IMR-90 (cell line): ENCODE measurements around the gene TCF4. TPM values are rescaled to one million over a fixed set of nuclear protein-coding genes. Genes with fewer than 3 reads are reported as not detected.

ENCODE experiments used
- ATAC-seq: fragments of 200-7000 bp; cut with Tn5 transposase; 2 replicates; pipeline ENCODE4 v1.9.1; 2020; ENCODE audit warnings: low read depth, mild to moderate bottlenecking, moderate library complexity
- BruUV-seq: library from RNA; stranded (reverse); fragments of 400-500 nt; replicated peaks from 2 replicates; lab custom pipeline; 2021; lab: Mats Ljungman, UMichigan
- CTCF ChIA-PET: fragments of 300-600 bp; formaldehyde crosslinking; extraction: SDS; loops from one replicate; lab custom pipeline; 2021; ENCODE audit warnings: antibody characterized with exemption; lab: Yijun Ruan, JAX
- POLR2A ChIA-PET: fragments of 300-600 bp; sonication (Branson Sonifier 250); formaldehyde crosslinking; loops from one replicate; lab custom pipeline; 2022; ENCODE audit warnings: antibody characterized with exemption; ENCODE audit not compliant: unreplicated experiment; lab: Charles Lee
- DNase-seq: peaks from one replicate; pipeline ENCODE4 v3.0.0; 2013
- H2AFZ ChIP-seq: replicated peaks from 2 replicates; pipeline ENCODE3; 2013; ENCODE audit warnings: low read length, mild to moderate bottlenecking; ENCODE audit not compliant: poor library complexity
- H2AK5ac ChIP-seq: 2 replicates; pipeline ENCODE4 v1.6.1; 2013; ENCODE audit warnings: low read depth, low read length, inconsistent platforms
- H2AK9ac ChIP-seq: replicated peaks from 2 replicates; pipeline ENCODE3; 2013; ENCODE audit warnings: mild to moderate bottlenecking, low read depth, low read length, moderate library complexity; ENCODE audit not compliant: poor library complexity
- H2BK120ac ChIP-seq: 2 replicates; pipeline ENCODE4 v1.6.1; 2013; ENCODE audit warnings: low read depth, low read length, inconsistent platforms
- H2BK15ac ChIP-seq: 3 replicates; pipeline ENCODE4 v1.6.1; 2013; ENCODE audit warnings: low read depth, low read length, inconsistent platforms
- H2BK20ac ChIP-seq: 2 replicates; pipeline ENCODE4 v1.6.1; 2013; ENCODE audit warnings: low read depth, mild to moderate bottlenecking, inconsistent platforms, low read length, moderate library complexity
- H2BK5ac ChIP-seq: 2 replicates; pipeline ENCODE4 v1.6.1; 2013; ENCODE audit warnings: mild to moderate bottlenecking, low read depth, low read length, inconsistent platforms; ENCODE audit not compliant: poor library complexity, severe bottlenecking
- H3K14ac ChIP-seq: replicated peaks from 2 replicates; pipeline ENCODE4 v1.6.1; 2013; ENCODE audit warnings: low read depth, low read length, inconsistent platforms
- H3K18ac ChIP-seq: 2 replicates; pipeline ENCODE4 v1.6.1; 2013; ENCODE audit warnings: low read depth, low read length, control low read depth
- H3K23ac ChIP-seq: 2 replicates; pipeline ENCODE4 v1.6.1; 2013; ENCODE audit warnings: low read depth, low read length, inconsistent platforms
- H3K27ac ChIP-seq: 2 replicates; pipeline ENCODE4 v1.5.1; 2013; ENCODE audit warnings: mild to moderate bottlenecking, control low read depth, low read length; ENCODE audit not compliant: insufficient read depth
- H3K27me3 ChIP-seq: 2 replicates; pipeline ENCODE4 v1.6.1; 2013; ENCODE audit warnings: low read length; ENCODE audit not compliant: control insufficient read depth, insufficient read depth
- H3K36me3 ChIP-seq: 2 replicates; pipeline ENCODE4 v1.6.1; 2013; ENCODE audit warnings: low read length, mixed read lengths; ENCODE audit not compliant: control insufficient read depth, insufficient read depth
- H3K4ac ChIP-seq: 2 replicates; pipeline ENCODE4 v1.6.1; 2013; ENCODE audit warnings: low read depth, low read length, inconsistent platforms
- H3K4me1 ChIP-seq: 2 replicates; pipeline ENCODE4 v1.6.1; 2013; ENCODE audit warnings: low read length, mixed read lengths; ENCODE audit not compliant: control insufficient read depth, insufficient read depth
- H3K4me2 ChIP-seq: 2 replicates; pipeline ENCODE4 v1.6.1; 2013; ENCODE audit warnings: low read depth, mild to moderate bottlenecking, control low read depth, low read length, moderate library complexity
- H3K4me3 ChIP-seq: 2 replicates; pipeline ENCODE4 v1.5.1; 2013; ENCODE audit warnings: low read depth, mild to moderate bottlenecking, control low read depth, low read length, moderate library complexity; ENCODE audit not compliant: insufficient read depth
- H3K56ac ChIP-seq: 2 replicates; pipeline ENCODE4 v1.6.1; 2013; ENCODE audit warnings: low read length, inconsistent platforms; ENCODE audit not compliant: insufficient read depth; ENCODE audit errors: extremely low read depth
- H3K79me1 ChIP-seq, 2 experiments: 2 replicates each; pipeline ENCODE4 v1.6.1; 2013; ENCODE audit warnings: low read length in 2 of 2, inconsistent platforms in 1 of 2, low read depth in 1 of 2
- H3K9ac ChIP-seq: 2 replicates; pipeline ENCODE4 v1.6.1; 2013; ENCODE audit warnings: low read depth, low read length, control low read depth
- H3K9me1 ChIP-seq: 2 replicates; pipeline ENCODE4 v1.6.1; 2013; ENCODE audit warnings: low read length, inconsistent platforms; ENCODE audit not compliant: insufficient read depth
- H3K9me3 ChIP-seq: 2 replicates; pipeline ENCODE4 v1.6.1; 2013; ENCODE audit warnings: low read length; ENCODE audit not compliant: control insufficient read depth, insufficient read depth
- H4K20me1 ChIP-seq: 2 replicates; pipeline ENCODE4 v1.6.1; 2013; ENCODE audit warnings: low read length, inconsistent platforms; ENCODE audit not compliant: insufficient read depth
- H4K5ac ChIP-seq: 2 replicates; pipeline ENCODE4 v1.6.1; 2013; ENCODE audit warnings: mild to moderate bottlenecking, low read depth, low read length, control low read depth
- H4K8ac ChIP-seq, 2 experiments: 2 replicates each; pipeline ENCODE4 v1.6.1; 2013; ENCODE audit warnings: low read depth in 2 of 2, low read length in 2 of 2, control low read depth in 1 of 2, inconsistent platforms in 1 of 2
- H4K91ac ChIP-seq: 2 replicates; pipeline ENCODE4 v1.6.1; 2013; ENCODE audit warnings: low read depth, low read length, inconsistent platforms; ENCODE audit not compliant: insufficient read depth
- BHLHE40 ChIP-seq: fragments of 150-350 bp; IDR thresholded peaks from 2 replicates; pipeline ENCODE4 v1.6.1; 2016; ENCODE audit warnings: mild to moderate bottlenecking, low read depth, low read length
- CEBPB ChIP-seq: IDR thresholded peaks from 2 replicates; pipeline ENCODE4 v1.6.1; 2012; ENCODE audit warnings: low read depth, low read length, improper control_type of control experiment
- CHD1 ChIP-seq: IDR thresholded peaks from 2 replicates; pipeline ENCODE4 v1.6.1; 2012; ENCODE audit warnings: low read depth, low read length, improper control_type of control experiment
- FOS ChIP-seq: fragments of 150-350 bp; IDR thresholded peaks from 2 replicates; pipeline ENCODE4 v1.6.1; 2016; ENCODE audit warnings: low read depth, low read length
- MAFK ChIP-seq: IDR thresholded peaks from 2 replicates; pipeline ENCODE4 v1.6.1; 2012; ENCODE audit warnings: low read depth, low read length, improper control_type of control experiment
- MAZ ChIP-seq: IDR thresholded peaks from 2 replicates; pipeline ENCODE4 v1.6.1; 2012; ENCODE audit warnings: low read depth, mild to moderate bottlenecking, low read length, improper control_type of control experiment, moderate library complexity, borderline replicate concordance
- MXI1 ChIP-seq: IDR thresholded peaks from 2 replicates; pipeline ENCODE4 v1.6.1; 2012; ENCODE audit warnings: low read depth, mild to moderate bottlenecking, low read length, moderate library complexity, borderline replicate concordance
- NFE2L2 ChIP-seq: fragments of 150-350 bp; IDR thresholded peaks from 2 replicates; pipeline ENCODE4 v1.6.1; 2016; ENCODE audit warnings: low read depth, mild to moderate bottlenecking, low read length
- RAD21 ChIP-seq: IDR thresholded peaks from 2 replicates; pipeline ENCODE4 v1.6.1; 2012; ENCODE audit warnings: low read length, improper control_type of control experiment
- RCOR1 ChIP-seq: IDR thresholded peaks from 2 replicates; pipeline ENCODE4 v1.6.1; 2012; ENCODE audit warnings: mild to moderate bottlenecking, low read length, improper control_type of control experiment; ENCODE audit not compliant: insufficient replicate concordance
- RFX5 ChIP-seq: IDR thresholded peaks from 2 replicates; pipeline ENCODE4 v1.8.0; 2012; ENCODE audit warnings: low read depth, mild to moderate bottlenecking, low read length, moderate library complexity
- SMC3 ChIP-seq: fragments of 150-350 bp; IDR thresholded peaks from 2 replicates; pipeline ENCODE4 v1.6.1; 2016; ENCODE audit warnings: low read depth, mild to moderate bottlenecking, antibody characterized with exemption, low read length, moderate library complexity
- USF2 ChIP-seq: fragments of 150-350 bp; IDR thresholded peaks from 2 replicates; pipeline ENCODE4 v1.6.1; 2017; ENCODE audit warnings: mild to moderate bottlenecking, antibody characterized with exemption, low read length, low read depth
- WGBS, 2 experiments: methylation state at CpG; one replicate each; pipeline versions ENCODE4 v1.1.5 to v1.1.7; 2013; ENCODE audit warnings: missing lambda C conversion rate in 2 of 2; ENCODE audit not compliant: insufficient read length in 1 of 2; ENCODE audit errors: extremely low coverage in 2 of 2; 5-methylcytosine and 5-hydroxymethylcytosine counted together
- dilution Hi-C: fragments of 300-500 bp; cut with HindIII; formaldehyde crosslinking; loops from one replicate; pipeline ENCODE4 v1.14.3; 2018; ENCODE audit warnings: low sequenced_read_pairs; ENCODE audit not compliant: unreplicated experiment
- in situ Hi-C: fragments of 300-500 bp; cut with MboI; formaldehyde crosslinking; loops from 3 replicates; pipeline ENCODE4 v1.14.3; 2019; ENCODE audit warnings: low sequenced_read_pairs, inconsistent platforms, mixed read lengths
- intact Hi-C: fragments of 100-400 bp; cut with micrococcal nuclease; formaldehyde crosslinking; loops from 2 replicates; pipeline ENCODE4 v1.10.0; 2022
- polyA plus RNA-seq, 3 experiments: library from polyadenylated mRNA; depleted of rRNA; stranded (reverse); fragments of >200 nt; gene quantifications; 2 replicates each; pipeline ENCODE4 v1.2.3, GENCODE V29; 2012; ENCODE audit warnings: low replicate concordance in 1 of 3
- total RNA-seq: library from RNA; depleted of rRNA; stranded (reverse); fragments of >200 nt; gene quantifications from 2 replicates; pipeline ENCODE4 v1.2.3, GENCODE V29; 2012
- TF ChIP-seq, protein P1 (sequence below): fragments of 150-350 bp; IDR thresholded peaks from 2 replicates; pipeline ENCODE4 v1.6.1; 2016; ENCODE audit warnings: low read depth, mild to moderate bottlenecking, low read length, moderate library complexity, borderline replicate concordance
- TF ChIP-seq, protein P2 (sequence below): conservative IDR thresholded peaks from 2 replicates; pipeline ENCODE4 v1.5.1; 2012; ENCODE audit warnings: mild to moderate bottlenecking, low read depth, low read length, improper control_type of control experiment

Gene TCF4
- total and polyA plus RNA-seq, 2 of the 4 experiments (the other 2 are of a cell fraction), result 30.0 to 87.1 TPM

GRCh38 chr18:55247032-55247431 is 341.0 kb downstream of the TCF4 start:
- H3K18ac ChIP-seq, result no peak overlapping the region
- no peaks in the 10 kb centered on the region for H4K20me1 ChIP-seq
- BruUV-seq, result no TSS peak
- peaks cover 22% of the 10 kb centered on the region for H3K4me1 ChIP-seq
- no peak overlapping the region for H2BK15ac ChIP-seq
- H2AK9ac ChIP-seq, result no peak overlapping the region
- no peak overlapping the region for H4K5ac ChIP-seq
- DNase-seq (no peak), ATAC-seq (no peak)
- WGBS, 2 experiments, result no CpG with 5 or more reads among the region's 5 CpGs
- no peak overlapping the region for H2AK5ac ChIP-seq
- H3K9ac ChIP-seq, result no peak overlapping the region
- dilution Hi-C loops, result no loop called here
- no peak overlapping the region for H3K23ac ChIP-seq
- no peak overlapping the region for H3K4me3 ChIP-seq
- TF ChIP-seq USF2, result no peak
- TF ChIP-seq MAZ, result no peak
- TF ChIP-seq RAD21, result no peak
- no peak for TF ChIP-seq NFE2L2
- TF ChIP-seq, protein P1, sequence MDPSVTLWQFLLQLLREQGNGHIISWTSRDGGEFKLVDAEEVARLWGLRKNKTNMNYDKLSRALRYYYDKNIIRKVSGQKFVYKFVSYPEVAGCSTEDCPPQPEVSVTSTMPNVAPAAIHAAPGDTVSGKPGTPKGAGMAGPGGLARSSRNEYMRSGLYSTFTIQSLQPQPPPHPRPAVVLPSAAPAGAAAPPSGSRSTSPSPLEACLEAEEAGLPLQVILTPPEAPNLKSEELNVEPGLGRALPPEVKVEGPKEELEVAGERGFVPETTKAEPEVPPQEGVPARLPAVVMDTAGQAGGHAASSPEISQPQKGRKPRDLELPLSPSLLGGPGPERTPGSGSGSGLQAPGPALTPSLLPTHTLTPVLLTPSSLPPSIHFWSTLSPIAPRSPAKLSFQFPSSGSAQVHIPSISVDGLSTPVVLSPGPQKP, result no peak
- no peak for TF ChIP-seq CHD1
- no peak for TF ChIP-seq MXI1
- no peak for TF ChIP-seq CEBPB
- TF ChIP-seq BHLHE40, result no peak
- no peak for TF ChIP-seq RCOR1
- TF ChIP-seq, protein P2, sequence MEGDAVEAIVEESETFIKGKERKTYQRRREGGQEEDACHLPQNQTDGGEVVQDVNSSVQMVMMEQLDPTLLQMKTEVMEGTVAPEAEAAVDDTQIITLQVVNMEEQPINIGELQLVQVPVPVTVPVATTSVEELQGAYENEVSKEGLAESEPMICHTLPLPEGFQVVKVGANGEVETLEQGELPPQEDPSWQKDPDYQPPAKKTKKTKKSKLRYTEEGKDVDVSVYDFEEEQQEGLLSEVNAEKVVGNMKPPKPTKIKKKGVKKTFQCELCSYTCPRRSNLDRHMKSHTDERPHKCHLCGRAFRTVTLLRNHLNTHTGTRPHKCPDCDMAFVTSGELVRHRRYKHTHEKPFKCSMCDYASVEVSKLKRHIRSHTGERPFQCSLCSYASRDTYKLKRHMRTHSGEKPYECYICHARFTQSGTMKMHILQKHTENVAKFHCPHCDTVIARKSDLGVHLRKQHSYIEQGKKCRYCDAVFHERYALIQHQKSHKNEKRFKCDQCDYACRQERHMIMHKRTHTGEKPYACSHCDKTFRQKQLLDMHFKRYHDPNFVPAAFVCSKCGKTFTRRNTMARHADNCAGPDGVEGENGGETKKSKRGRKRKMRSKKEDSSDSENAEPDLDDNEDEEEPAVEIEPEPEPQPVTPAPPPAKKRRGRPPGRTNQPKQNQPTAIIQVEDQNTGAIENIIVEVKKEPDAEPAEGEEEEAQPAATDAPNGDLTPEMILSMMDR, result no peak
- no peak for TF ChIP-seq RFX5
- no peak for TF ChIP-seq FOS
- TF ChIP-seq MAFK, result no peak
- no peak for TF ChIP-seq SMC3
- intact Hi-C loops, result no loop called here
- peaks cover 12% of the 10 kb centered on the region for H3K9me1 ChIP-seq
- peaks cover 7 to 51% of the 10 kb centered on the region in 2 experiments for H3K79me1 ChIP-seq
- H3K36me3 ChIP-seq, result peaks cover 5% of the 10 kb centered on the region; the same call in 1 of the 2 replicates
- no peak overlapping the region for H4K8ac ChIP-seq
- no peak overlapping the region for H3K27ac ChIP-seq
- in situ Hi-C loops, result loop anchor here (5.0 to 25.0 kb wide), 2 partner anchors 165 to 1330 kb away; no protein-coding TSS in a partner anchor
- H3K56ac ChIP-seq, result no peak overlapping the region
- H2BK120ac ChIP-seq, result no peak overlapping the region
- H3K4ac ChIP-seq, result no peak overlapping the region
- H3K27me3 ChIP-seq, result no peaks in the 10 kb centered on the region
- CTCF ChIA-PET, result interaction anchor here (3.0 kb wide), 1 partner anchor 12 kb away, joined by 12 read pairs; no protein-coding TSS in a partner anchor
- H4K91ac ChIP-seq, result no peak overlapping the region
- H2BK5ac ChIP-seq, result no peak overlapping the region
- no peak overlapping the region for H3K4me2 ChIP-seq
- H2AFZ ChIP-seq, result no peak overlapping the region
- H3K9me3 ChIP-seq, result no peaks in the 10 kb centered on the region
- POLR2A ChIA-PET, result no interaction called here
- H2BK20ac ChIP-seq, result no peak overlapping the region
- no peak overlapping the region for H3K14ac ChIP-seq
